HG02678 (cell line): Measurements from ENCODE around the gene NXPE2.

ENCODE experiments used
- ATAC-seq: cut with Tn5 transposase; IDR thresholded peaks from one replicate; pipeline ENCODE4 v1.9.1; 2021; ENCODE audit warnings: mild to moderate bottlenecking, moderate library complexity; ENCODE audit not compliant: unreplicated experiment

NXPE2 gene

GRCh38 chr11:114738954-114739353, 60.6 kb downstream of the NXPE2 start:
- ATAC-seq, result peak; percentile 60

- no peak for ATAC-seq
Observed at GRCh38 chr11:114745150-114745671, 66.9 kb downstream of the NXPE2 start.

- ATAC-seq, result no peak
Observed at GRCh38 chr11:114746013-114746412, 67.7 kb downstream of the NXPE2 start.
